ENCODE data around the gene PTGFRN. TPM values are rescaled to one million over a fixed set of nuclear protein-coding genes. Genes with fewer than 3 reads are reported as not detected.

The PTGFRN gene
- total RNA-seq, 1 donor from 2014 or later, result 106 TPM

- H3K36me3 Mint-ChIP-seq, result peaks cover 2% of the 10 kb centered on the region
- peaks cover 2% of the 10 kb centered on the region for H3K4me1 Mint-ChIP-seq
- no peaks in the 10 kb centered on the region for H3K27me3 Mint-ChIP-seq (ENCODE audit: low read depth)
- no peak for TF ChIP-seq CTCF (IDR thresholded peaks at IDR 0.05; ENCODE audit: unreplicated experiment)
- no peaks in the 10 kb centered on the region for H3K9me3 Mint-ChIP-seq
- H3K4me3 Mint-ChIP-seq, result no peak overlapping the region
- H3K27ac Mint-ChIP-seq, result no peak overlapping the region
- no peak for DNase-seq (ENCODE audit: low spot score in 2 of 2, unreplicated experiment in 2 of 2)
Measured at GRCh38 chr1:117009132-117009531, 99.4 kb downstream of the PTGFRN start.

DNA sequence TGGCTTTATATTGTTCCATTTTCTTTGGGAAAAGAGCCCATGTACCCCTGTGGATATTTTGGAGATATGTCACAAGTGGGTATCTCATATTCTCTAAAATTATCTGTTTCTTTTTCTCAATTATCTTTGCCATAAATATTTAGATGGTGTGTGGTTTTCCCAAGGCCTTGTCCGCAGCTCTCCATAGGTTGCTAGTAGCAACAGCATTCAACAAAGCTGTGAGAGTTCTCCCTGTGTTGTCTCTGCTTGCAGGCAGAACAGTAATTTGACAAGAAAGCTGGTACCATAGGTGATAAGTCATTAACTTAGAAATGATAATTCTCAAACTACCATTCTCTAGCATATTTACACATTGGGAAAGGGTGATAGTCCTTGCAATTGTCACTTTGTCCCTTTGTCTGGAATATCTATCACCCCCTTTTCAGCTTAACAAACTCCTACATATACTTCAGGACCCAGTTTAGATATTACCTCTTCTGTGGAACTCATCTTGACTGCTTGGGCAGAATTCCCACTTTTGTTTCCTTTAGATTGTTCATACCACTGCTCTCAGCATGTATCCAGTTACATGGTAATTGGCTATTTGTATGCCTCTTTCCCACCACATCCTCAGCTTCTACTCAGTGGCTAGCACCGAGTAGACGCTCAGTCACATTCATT, 100.7 kb downstream of the PTGFRN start:
- no peaks in the 10 kb centered on the region for H3K27me3 Mint-ChIP-seq (ENCODE audit: low read depth)
- no peak overlapping the region for H3K27ac Mint-ChIP-seq
- H3K4me3 Mint-ChIP-seq, result no peak overlapping the region
- H3K36me3 Mint-ChIP-seq, result peaks cover 2% of the 10 kb centered on the region
- H3K9me3 Mint-ChIP-seq, result no peaks in the 10 kb centered on the region
- no peak for DNase-seq (ENCODE audit: low spot score in 2 of 2, unreplicated experiment in 2 of 2)
- no peak for TF ChIP-seq CTCF (IDR thresholded peaks at IDR 0.05; ENCODE audit: unreplicated experiment)
- peaks cover 2% of the 10 kb centered on the region for H3K4me1 Mint-ChIP-seq

DNA sequence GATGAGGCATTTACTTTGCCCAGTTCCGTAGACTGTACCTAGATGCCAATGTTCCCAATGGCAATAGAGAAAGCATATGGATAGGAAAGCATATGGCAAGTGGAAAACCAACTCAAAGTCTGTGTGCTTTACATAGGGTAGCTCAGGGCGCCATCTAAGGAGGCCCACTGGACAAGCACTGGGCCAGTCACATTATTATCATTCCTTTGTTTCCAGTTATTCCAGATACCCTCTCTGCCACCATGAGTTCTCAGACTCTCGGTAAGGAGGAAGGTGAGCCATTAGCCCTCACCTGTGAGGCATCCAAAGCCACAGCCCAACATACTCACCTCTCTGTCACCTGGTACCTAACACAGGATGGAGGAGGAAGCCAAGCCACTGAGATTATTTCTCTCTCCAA, 101.6 kb downstream of the PTGFRN start:
- Mint-ChIP-seq H3K9me3 (no peaks in the 10 kb centered on the region), H3K4me1 (peaks cover 4% of the 10 kb centered on the region), H3K36me3 (peaks cover 2% of the 10 kb centered on the region), H3K4me3 (no peak overlapping the region), H3K27me3 (ENCODE audit: low read depth) (no peaks in the 10 kb centered on the region), H3K27ac (no peak overlapping the region)
- DNase-seq (ENCODE audit: low spot score in 2 of 2, unreplicated experiment in 2 of 2), result no peak
- TF ChIP-seq CTCF (IDR thresholded peaks at IDR 0.05; ENCODE audit: unreplicated experiment), result no peak

DNA sequence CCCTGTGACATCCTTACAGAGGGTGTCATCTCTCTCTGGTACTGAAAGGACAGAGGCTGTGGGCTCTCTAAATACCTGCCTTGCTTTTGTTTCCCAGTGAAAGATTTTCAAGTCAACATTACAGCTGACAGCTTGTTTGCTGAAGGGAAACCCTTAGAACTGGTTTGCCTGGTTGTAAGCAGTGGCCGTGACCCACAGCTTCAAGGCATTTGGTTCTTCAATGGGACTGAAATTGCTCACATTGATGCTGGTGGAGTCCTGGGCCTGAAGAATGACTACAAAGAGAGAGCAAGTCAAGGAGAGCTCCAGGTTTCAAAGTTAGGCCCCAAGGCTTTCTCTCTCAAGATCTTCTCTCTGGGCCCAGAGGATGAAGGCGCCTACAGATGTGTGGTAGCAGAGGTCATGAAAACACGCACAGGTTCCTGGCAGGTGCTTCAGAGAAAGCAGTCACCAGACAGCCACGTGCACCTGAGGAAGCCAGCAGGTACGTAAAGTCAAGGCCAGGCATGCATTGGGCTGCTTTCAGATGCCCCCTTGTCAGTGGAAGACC, 103.7 kb downstream of the PTGFRN start:
- Mint-ChIP-seq H3K27ac (no peak overlapping the region), H3K36me3 (peaks cover 2% of the 10 kb centered on the region), H3K4me3 (no peak overlapping the region), H3K27me3 (ENCODE audit: low read depth) (no peaks in the 10 kb centered on the region), H3K4me1 (peaks cover 4% of the 10 kb centered on the region), H3K9me3 (no peaks in the 10 kb centered on the region)
- DNase-seq (ENCODE audit: low spot score in 2 of 2, unreplicated experiment in 2 of 2), result no peak
- no peak for TF ChIP-seq CTCF (IDR thresholded peaks at IDR 0.05; ENCODE audit: unreplicated experiment)

DNA sequence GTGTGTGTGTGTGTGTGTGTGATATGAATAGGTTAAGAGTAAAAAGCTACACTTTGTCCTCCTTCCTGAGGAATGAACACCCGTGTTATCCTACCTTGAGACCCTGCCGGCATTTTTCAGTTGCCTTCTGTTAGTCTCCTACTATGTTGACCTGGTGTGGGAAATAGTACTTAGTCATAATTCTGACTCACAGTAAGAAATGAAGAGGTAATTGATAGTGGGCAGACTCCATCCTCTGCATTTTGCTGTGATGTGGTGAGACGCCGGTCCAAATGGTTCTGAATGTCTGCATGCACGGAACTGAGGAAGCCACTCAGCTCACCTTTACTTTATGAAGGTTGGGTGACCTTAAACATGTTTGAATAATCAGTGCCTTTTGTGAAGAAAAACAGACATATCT, 104.5 kb downstream of the PTGFRN start:
- TF ChIP-seq CTCF (IDR thresholded peaks at IDR 0.05; ENCODE audit: unreplicated experiment), result no peak
- DNase-seq (ENCODE audit: low spot score in 2 of 2, unreplicated experiment in 2 of 2), result no peak
- H3K4me1 Mint-ChIP-seq, result peaks cover 4% of the 10 kb centered on the region
- H3K4me3 Mint-ChIP-seq, result no peak overlapping the region
- H3K27me3 Mint-ChIP-seq (ENCODE audit: low read depth), result no peaks in the 10 kb centered on the region
- peaks cover 2% of the 10 kb centered on the region for H3K36me3 Mint-ChIP-seq
- no peak overlapping the region for H3K27ac Mint-ChIP-seq
- H3K9me3 Mint-ChIP-seq, result no peaks in the 10 kb centered on the region
